Measurements from ENCODE around the gene C20orf144. TPM values are rescaled to one million over a fixed set of nuclear protein-coding genes. Genes with fewer than 3 reads are reported as not detected.

The C20orf144 gene
- total and polyA plus RNA-seq, 9 of the 15 experiments (the other 6 are each of a cell fraction or from before 2014, with no cell fraction given), result 0.04 to 0.23 (median 0.11) TPM; not detected in 2

DNA sequence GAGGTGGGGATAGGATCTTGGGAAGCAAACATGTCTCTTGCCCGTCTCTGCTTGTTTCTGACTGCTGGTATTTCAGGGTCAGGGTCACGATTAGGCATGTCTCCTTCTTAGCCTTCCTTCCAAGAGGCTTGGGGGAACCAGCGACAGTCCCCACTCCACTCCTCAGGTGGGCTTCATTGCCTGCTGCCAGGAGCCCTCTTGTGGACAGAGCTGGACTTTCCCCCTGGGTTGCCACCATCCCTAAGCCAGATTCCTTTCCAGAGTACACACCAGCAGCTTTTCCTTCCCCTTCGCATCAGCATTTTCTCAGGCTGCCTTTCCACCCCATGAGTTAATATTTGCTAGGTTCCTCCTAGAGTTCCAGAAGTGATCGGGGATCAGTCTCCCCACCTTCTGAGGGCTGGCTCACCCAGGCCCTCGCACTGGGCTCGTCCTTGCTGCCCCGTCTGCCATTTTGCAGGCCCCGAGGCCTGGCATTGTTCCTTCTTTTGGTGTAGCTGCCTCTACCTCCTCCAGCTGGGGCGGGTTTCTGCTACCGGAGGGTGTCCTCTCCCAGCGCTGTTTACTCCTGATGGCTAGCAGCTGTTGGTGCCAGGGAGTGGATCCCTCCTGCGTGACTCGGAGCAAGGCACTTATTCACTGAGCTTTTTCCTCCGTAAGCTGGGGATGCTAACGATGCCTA lies 8.8 kb upstream of the C20orf144 start:
- H2AFZ ChIP-seq (ENCODE audit: low read depth, low read length), result no peak overlapping the region
- H3K4me1 ChIP-seq (replicated peaks in 1 of 2; ENCODE audit: control insufficient read depth in 2 of 2, insufficient read depth in 2 of 2, low read length in 2 of 2), result peaks cover 6 to 37% of the 10 kb centered on the region in 2 experiments; a peak in 3 of 5 replicates
- 0 out of 4 replicates have a peak overlapping the region, but pooled peaks of 1 of the 2 experiments have one; percentile 12 for H3K9ac ChIP-seq (ENCODE audit: insufficient read depth in 1 of 2, low read depth in 2 of 2, low read length in 2 of 2)
- peak; percentile 95 for FAIRE-seq
- peak; percentile 87 for ATAC-seq
- H3K79me2 ChIP-seq (ENCODE audit: control insufficient read depth, insufficient read depth, low read length), result no peaks in the 10 kb centered on the region
- 50% methylated on average over 15 of the region's 16 CpGs for WGBS (ENCODE audit: insufficient coverage, low coverage, missing lambda C conversion rate)
- H3K27ac ChIP-seq (ENCODE audit: extremely low read depth, low read depth, low read length), result no peak overlapping the region
- H3K27me3 ChIP-seq (ENCODE audit: control insufficient read depth in 2 of 2, insufficient read depth in 2 of 2, low read length in 2 of 2), result no peaks in the 10 kb centered on the region
- peaks cover 21% of the 10 kb centered on the region; the same call in 1 of the 3 replicates for H3K36me3 ChIP-seq (ENCODE audit: control insufficient read depth, insufficient read depth, low read length)
- BruUV-seq (replicated peaks), result no TSS peak
- POLR2A ChIA-PET, result interaction anchor here (0.6 to 4.5 kb wide), 13 partner anchors 8 to 431 kb away, joined by 3 to 51 read pairs (median 3); partner anchors contain the start of genes ACTL10 and CBFA2T2
- H3K4me3 ChIP-seq, result no peak overlapping the region
- peaks cover 18% of the 10 kb centered on the region; the same call in 1 of the 2 replicates for H4K20me1 ChIP-seq (replicated peaks; ENCODE audit: control insufficient read depth, insufficient read depth, low read length)
- no peak overlapping the region for H3K4me2 ChIP-seq (ENCODE audit: insufficient read depth, low read length)
- no peaks in the 10 kb centered on the region for H3K9me3 ChIP-seq (replicated peaks; ENCODE audit: control insufficient read depth, insufficient read depth, low read depth, low read length)
- H3K9me1 ChIP-seq (ENCODE audit: control insufficient read depth, insufficient read depth, low read length), result peaks cover 7% of the 10 kb centered on the region
- intact Hi-C loops (cut with micrococcal nuclease), result loop anchor here (2.0 to 5.0 kb wide), 3 partner anchors 139 to 251 kb away; partner anchors contain the start of gene CDK5RAP1
- CTCF ChIA-PET (ENCODE audit: low intra/inter-chr PET ratio), result interaction anchor here (0.7 to 1.6 kb wide), 3 partner anchors 195 to 239 kb away, joined by 3 to 8 read pairs (median 4); no protein-coding TSS in a partner anchor
- in situ Hi-C loops (cut with MboI), result loop anchor here (5.0 to 10.0 kb wide), 2 partner anchors 201 to 239 kb away; no protein-coding TSS in a partner anchor
- DNase-seq (ENCODE audit: extremely low read depth in 1 of 4, low spot score in 3 of 4), result peak; percentile 72 to 79 (median 76)
- TF ChIP-seq TCF3 (CRISPR knock-in tag; IDR thresholded peaks at IDR 0.05) (no peak), ZNF41 (CRISPR knock-in tag; conservative IDR thresholded peaks at IDR 0.05) (no peak), SRSF1 (IDR thresholded peaks at IDR 0.05; ENCODE audit: low read depth, low read length) (no peak), ZNF79 (CRISPR knock-in tag; IDR thresholded peaks at IDR 0.05; ENCODE audit: low read depth) (no peak), NFIX (CRISPR knock-in tag; IDR thresholded peaks at IDR 0.05; ENCODE audit: low read depth) (no peak), ETS2 (tag; IDR thresholded peaks at IDR 0.05; ENCODE audit: borderline replicate concordance, poor library complexity, severe bottlenecking) (no peak), HDGF (IDR thresholded peaks at IDR 0.05) (no peak), TCFL5 (CRISPR knock-in tag; conservative IDR thresholded peaks at IDR 0.05) (no peak), ZNF24 (IDR thresholded peaks at IDR 0.05) (no peak), GABPB2 (CRISPR knock-in tag; conservative IDR thresholded peaks at IDR 0.05) (no peak)
- TF ChIP-seq, protein P1, sequence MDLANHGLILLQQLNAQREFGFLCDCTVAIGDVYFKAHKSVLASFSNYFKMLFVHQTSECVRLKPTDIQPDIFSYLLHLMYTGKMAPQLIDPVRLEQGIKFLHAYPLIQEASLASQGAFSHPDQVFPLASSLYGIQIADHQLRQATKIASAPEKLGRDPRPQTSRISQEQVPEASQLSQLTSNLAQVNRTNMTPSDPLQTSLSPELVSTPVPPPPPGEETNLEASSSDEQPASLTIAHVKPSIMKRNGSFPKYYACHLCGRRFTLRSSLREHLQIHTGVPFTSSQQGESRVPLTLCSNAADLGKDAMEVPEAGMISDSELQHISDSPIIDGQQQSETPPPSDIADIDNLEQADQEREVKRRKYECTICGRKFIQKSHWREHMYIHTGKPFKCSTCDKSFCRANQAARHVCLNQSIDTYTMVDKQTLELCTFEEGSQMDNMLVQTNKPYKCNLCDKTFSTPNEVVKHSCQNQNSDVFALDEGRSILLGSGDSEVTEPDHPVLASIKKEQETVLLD (IDR thresholded peaks at IDR 0.05), result no peak
- TF ChIP-seq, protein P2, sequence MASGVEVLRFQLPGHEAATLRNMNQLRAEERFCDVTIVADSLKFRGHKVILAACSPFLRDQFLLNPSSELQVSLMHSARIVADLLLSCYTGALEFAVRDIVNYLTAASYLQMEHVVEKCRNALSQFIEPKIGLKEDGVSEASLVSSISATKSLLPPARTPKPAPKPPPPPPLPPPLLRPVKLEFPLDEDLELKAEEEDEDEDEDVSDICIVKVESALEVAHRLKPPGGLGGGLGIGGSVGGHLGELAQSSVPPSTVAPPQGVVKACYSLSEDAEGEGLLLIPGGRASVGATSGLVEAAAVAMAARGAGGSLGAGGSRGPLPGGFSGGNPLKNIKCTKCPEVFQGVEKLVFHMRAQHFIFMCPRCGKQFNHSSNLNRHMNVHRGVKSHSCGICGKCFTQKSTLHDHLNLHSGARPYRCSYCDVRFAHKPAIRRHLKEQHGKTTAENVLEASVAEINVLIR (CRISPR knock-in tag; IDR thresholded peaks at IDR 0.05), result no peak
- TF ChIP-seq, protein P3, sequence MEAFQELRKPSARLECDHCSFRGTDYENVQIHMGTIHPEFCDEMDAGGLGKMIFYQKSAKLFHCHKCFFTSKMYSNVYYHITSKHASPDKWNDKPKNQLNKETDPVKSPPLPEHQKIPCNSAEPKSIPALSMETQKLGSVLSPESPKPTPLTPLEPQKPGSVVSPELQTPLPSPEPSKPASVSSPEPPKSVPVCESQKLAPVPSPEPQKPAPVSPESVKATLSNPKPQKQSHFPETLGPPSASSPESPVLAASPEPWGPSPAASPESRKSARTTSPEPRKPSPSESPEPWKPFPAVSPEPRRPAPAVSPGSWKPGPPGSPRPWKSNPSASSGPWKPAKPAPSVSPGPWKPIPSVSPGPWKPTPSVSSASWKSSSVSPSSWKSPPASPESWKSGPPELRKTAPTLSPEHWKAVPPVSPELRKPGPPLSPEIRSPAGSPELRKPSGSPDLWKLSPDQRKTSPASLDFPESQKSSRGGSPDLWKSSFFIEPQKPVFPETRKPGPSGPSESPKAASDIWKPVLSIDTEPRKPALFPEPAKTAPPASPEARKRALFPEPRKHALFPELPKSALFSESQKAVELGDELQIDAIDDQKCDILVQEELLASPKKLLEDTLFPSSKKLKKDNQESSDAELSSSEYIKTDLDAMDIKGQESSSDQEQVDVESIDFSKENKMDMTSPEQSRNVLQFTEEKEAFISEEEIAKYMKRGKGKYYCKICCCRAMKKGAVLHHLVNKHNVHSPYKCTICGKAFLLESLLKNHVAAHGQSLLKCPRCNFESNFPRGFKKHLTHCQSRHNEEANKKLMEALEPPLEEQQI (IDR thresholded peaks at IDR 0.05), result no peak
- TF ChIP-seq, protein P4, sequence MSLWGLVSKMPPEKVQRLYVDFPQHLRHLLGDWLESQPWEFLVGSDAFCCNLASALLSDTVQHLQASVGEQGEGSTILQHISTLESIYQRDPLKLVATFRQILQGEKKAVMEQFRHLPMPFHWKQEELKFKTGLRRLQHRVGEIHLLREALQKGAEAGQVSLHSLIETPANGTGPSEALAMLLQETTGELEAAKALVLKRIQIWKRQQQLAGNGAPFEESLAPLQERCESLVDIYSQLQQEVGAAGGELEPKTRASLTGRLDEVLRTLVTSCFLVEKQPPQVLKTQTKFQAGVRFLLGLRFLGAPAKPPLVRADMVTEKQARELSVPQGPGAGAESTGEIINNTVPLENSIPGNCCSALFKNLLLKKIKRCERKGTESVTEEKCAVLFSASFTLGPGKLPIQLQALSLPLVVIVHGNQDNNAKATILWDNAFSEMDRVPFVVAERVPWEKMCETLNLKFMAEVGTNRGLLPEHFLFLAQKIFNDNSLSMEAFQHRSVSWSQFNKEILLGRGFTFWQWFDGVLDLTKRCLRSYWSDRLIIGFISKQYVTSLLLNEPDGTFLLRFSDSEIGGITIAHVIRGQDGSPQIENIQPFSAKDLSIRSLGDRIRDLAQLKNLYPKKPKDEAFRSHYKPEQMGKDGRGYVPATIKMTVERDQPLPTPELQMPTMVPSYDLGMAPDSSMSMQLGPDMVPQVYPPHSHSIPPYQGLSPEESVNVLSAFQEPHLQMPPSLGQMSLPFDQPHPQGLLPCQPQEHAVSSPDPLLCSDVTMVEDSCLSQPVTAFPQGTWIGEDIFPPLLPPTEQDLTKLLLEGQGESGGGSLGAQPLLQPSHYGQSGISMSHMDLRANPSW (CRISPR knock-in tag; IDR thresholded peaks at IDR 0.05), result 0 out of 2 replicates have a peak, but pooled peaks have one; percentile 44

Measured in K562 (cell line).